AG04449 (cell line): Measurements from ENCODE around the gene MMAB.

Source experiments
- CTCF ChIA-PET: fragments of 350-600 bp; formaldehyde crosslinking; extraction: SDS; loops from one replicate; lab custom pipeline; 2021; ENCODE audit warnings: antibody characterized with exemption; lab: Yijun Ruan, JAX
- POLR2A ChIA-PET: fragments of 400-600, 350-600 bp; formaldehyde crosslinking; extraction: SDS; loops from one replicate; lab custom pipeline; 2020; ENCODE audit warnings: antibody characterized with exemption, inconsistent platforms; lab: Yijun Ruan, JAX
- DNase-seq: peaks from one replicate; pipeline ENCODE4 v3.0.0-alpha.2; 2010; ENCODE audit warnings: low read depth, low spot score
- H3K4me3 ChIP-seq: 2 replicates; pipeline ENCODE4 v1.5.1; 2011; ENCODE audit warnings: low read depth, mild to moderate bottlenecking, control low read depth, low read length
- TF ChIP-seq, protein P1 (sequence below): IDR thresholded peaks from one replicate; pipeline ENCODE4 v1.5.1; 2011; ENCODE audit warnings: mild to moderate bottlenecking, moderate library complexity, low read length, control low read depth, inconsistent platforms; ENCODE audit not compliant: insufficient read depth; ENCODE audit errors: missing control alignments

Gene MMAB

DNA sequence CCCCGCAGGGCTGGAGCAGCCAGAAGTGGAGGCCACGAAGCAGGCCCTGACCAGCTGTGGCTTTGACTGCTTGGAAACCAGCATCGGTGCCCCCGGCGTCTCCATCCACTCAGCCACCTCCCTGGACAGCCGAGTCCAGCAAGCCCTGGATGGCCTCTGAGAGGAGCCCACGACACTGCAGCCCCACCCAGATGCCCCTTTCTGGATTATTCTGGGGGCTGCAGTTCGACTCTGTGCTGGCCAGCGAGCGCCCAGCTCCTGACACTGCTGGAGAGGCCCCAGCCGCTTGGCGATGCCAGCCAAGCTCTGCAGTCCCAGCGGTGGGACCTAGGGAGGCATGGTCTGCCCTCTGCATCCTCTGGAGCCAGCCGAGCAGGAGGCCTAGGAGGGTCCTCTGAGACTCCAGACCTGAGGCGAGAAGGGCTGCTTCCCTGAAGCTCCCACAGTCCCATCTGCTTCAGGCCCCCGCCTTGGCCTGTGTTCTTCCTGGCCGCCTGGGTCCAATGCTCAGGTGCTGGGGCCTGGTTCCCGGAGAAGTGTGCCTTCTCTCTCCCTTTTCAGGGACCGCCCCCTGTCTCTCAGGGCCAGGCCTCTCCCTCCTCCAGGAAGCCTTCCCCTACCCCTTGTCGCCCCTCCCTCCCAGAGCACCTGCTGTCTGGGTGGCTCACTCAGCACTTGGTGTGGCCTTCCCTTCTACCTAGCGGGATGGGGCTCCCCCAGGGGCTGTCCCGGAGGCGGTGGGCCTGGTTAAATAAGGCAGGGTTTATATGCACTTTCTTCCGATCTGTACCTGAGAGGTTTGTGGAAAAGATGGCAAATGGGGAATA is 23.3 kb upstream of the MMAB start:
- POLR2A ChIA-PET = no interaction called here
- no peak for DNase-seq
- CTCF ChIA-PET = interaction anchor here (0.7 to 14.0 kb wide), 50 partner anchors 8 to 285 kb away, joined by 3 to 241 read pairs (median 6); partner anchors contain the start of genes FAM222A, MMAB and MVK
- TF ChIP-seq, protein P1, sequence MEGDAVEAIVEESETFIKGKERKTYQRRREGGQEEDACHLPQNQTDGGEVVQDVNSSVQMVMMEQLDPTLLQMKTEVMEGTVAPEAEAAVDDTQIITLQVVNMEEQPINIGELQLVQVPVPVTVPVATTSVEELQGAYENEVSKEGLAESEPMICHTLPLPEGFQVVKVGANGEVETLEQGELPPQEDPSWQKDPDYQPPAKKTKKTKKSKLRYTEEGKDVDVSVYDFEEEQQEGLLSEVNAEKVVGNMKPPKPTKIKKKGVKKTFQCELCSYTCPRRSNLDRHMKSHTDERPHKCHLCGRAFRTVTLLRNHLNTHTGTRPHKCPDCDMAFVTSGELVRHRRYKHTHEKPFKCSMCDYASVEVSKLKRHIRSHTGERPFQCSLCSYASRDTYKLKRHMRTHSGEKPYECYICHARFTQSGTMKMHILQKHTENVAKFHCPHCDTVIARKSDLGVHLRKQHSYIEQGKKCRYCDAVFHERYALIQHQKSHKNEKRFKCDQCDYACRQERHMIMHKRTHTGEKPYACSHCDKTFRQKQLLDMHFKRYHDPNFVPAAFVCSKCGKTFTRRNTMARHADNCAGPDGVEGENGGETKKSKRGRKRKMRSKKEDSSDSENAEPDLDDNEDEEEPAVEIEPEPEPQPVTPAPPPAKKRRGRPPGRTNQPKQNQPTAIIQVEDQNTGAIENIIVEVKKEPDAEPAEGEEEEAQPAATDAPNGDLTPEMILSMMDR = no peak
- no peak overlapping the region for H3K4me3 ChIP-seq

DNA sequence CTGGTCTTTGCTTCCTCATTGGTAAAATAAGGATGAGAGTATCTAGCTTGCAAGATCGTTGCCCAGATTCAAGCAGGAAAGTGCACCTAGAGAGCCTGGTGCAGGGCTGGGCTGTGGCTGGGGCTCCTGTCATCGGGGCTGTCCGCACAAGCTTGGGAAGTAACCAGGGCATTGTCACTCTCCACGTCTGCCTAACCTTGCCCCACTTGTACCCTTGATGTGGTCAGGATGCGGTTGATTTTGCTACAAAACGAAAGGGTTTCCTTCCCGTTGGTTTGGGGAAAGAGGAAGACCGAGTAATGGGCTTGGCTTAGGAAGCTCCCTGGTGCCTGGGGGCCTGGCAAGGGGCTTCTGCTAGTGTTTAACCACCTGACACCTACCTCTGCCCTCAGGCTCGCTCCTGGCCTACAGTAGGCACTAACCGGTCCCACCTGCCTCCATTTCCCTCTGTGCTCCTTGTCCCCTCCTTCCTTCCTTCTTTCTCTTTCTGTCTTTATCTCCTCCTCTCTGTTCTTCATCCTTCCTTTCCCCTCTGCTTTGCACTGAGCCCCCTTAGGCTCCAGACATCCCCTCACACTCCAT is 22.1 kb upstream of the MMAB start:
- ChIA-PET CTCF (interaction anchor here (0.9 to 14.0 kb wide), 7 partner anchors 8 to 180 kb away, joined by 3 to 241 read pairs (median 10); no protein-coding TSS in a partner anchor), POLR2A (no interaction called here)
- no peak for DNase-seq
- H3K4me3 ChIP-seq = no peak overlapping the region
- TF ChIP-seq, protein P1 = no peak

DNA sequence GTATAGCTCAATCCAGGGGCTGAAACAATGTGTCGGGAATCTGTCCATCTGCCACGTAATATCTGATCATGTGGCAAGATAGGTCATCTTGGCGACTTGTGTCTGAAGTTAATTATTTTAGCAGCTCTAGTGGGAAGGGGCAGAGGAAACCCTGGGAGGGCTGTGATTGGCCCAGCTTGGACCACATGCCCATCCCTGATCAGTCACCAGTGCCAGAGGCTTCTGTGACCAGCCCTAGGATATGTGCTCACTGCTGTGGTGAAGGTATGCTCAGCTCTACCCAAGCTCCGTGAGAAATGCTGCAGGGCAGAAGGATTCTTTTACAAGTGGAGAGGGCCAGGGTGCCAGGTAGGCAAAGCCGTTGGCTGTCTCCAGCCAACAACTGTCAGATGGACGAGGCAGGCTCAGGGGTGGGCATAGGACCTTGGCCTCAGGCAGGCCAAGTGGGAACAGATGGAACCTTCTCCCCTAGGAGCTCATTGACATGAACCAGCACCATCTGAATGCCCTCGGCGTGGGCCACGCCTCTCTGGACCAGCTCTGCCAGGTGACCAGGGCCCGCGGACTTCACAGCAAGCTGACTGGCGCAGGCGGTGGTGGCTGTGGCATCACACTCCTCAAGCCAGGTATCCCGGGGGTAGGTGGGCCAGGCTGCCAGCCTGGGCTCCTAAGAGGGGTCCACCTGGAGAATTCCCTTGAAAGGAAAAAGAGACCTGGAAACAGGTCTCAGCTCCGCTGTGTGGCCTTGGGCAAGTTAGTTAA is 21.4 kb upstream of the MMAB start:
- DNase-seq = no peak
- ChIA-PET POLR2A (no interaction called here), CTCF (interaction anchor here (0.9 to 14.0 kb wide), 8 partner anchors 10 to 181 kb away, joined by 3 to 241 read pairs (median 4); no protein-coding TSS in a partner anchor)
- TF ChIP-seq, protein P1 = no peak
- no peak overlapping the region for H3K4me3 ChIP-seq

DNA sequence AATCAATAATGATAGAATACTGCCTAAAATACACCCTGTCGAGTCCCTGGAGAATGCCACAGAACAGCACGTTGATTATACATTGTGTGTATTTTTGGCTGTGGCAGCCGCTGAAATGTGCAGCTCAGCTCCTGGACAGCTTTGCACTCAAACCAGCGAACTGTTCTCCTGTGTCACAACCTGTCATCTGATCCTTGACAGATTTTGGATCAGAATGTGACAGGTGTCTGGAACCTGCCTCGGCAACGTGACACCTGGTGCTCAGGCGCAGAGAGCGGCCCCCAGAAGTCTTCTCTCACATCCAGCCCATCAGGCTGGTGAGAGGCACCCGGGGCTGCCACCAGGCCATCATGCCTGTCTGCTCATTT is 19.6 kb upstream of the MMAB start:
- ChIA-PET POLR2A (no interaction called here), CTCF (interaction anchor here (0.9 to 14.0 kb wide), 5 partner anchors 12 to 182 kb away, joined by 3 to 241 read pairs (median 4); no protein-coding TSS in a partner anchor)
- TF ChIP-seq, protein P1 = no peak
- H3K4me3 ChIP-seq = no peak overlapping the region
- DNase-seq = no peak

DNA sequence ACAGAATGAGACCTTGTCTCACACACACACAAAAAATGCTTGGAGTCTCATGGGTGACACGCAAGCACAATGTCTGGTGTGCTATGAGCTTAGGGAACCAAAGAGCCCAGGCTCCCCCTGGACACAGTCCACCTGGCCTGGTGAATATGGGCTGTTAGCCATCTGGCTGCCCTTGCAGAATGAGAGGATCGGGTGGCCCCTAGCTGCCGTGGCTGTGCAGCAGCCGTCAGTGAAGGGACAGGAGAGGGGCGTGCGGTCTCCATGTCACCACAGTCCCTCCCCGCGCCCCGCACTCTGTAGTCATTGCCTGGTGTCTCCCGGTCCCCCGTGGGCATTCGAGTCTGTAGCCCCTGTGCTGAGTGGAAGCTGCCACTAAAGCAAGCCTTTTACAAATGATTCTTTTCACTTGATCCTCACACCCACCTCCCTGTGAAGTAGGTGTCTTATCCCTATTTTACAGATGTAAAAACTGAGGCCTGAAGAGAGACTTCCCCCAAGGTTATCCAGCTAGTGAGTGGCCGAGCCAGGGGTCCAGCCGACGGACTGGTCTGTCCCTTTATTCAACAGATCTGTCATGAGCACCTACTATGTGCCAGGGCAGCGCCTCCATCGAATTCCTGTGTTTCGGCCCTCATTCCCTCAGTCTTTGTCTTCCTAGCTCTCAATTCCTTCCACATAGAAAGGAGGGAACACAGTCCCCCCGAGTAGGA is 19.0 kb upstream of the MMAB start:
- TF ChIP-seq, protein P1 = no peak
- H3K4me3 ChIP-seq = no peak overlapping the region
- ChIA-PET POLR2A (no interaction called here), CTCF (interaction anchor here (1.1 to 14.0 kb wide), 3 partner anchors 13 to 183 kb away, joined by 3 to 241 read pairs (median 36); no protein-coding TSS in a partner anchor)
- DNase-seq = no peak
